Measurements from ENCODE around the gene TYW5.

GRCh38 chr2:199997296-199997695 is 42.0 kb upstream of the TYW5 start:
- TF ChIP-seq CTCF (IDR thresholded peaks at IDR 0.05; ENCODE audit: insufficient read depth, low read length): no peak
- TF ChIP-seq REST (IDR thresholded peaks at IDR 0.05; ENCODE audit: insufficient replicate concordance, low read depth): no peak
